Neural cell (in vitro differentiated cells): ENCODE data around the gene EVA1A. TPM values are rescaled to one million over a fixed set of nuclear protein-coding genes. Genes with fewer than 3 reads are reported as not detected.

Experiments used
- H2AFZ ChIP-seq: fragments of 200-600, 300-800 bp; sonication (generic), shearing (Covaris generic); 2 replicates; pipeline ENCODE4 v1.6.0; 2014; ENCODE audit warnings: low read depth, mild to moderate bottlenecking, antibody characterized with exemption, low read length, moderate library complexity
- H3F3A ChIP-seq: fragments of 200-600 bp; shearing (Covaris generic); 2 replicates; pipeline ENCODE4 v1.6.1; 2016; ENCODE audit warnings: mild to moderate bottlenecking, moderate library complexity, mixed read lengths, antibody characterized with exemption, low read length; ENCODE audit not compliant: insufficient read depth, poor library complexity, severe bottlenecking
- H3K27ac ChIP-seq: fragments of 200-600, 300-800 bp; sonication (generic), shearing (Covaris generic); 2 replicates; pipeline ENCODE4 v1.5.1; 2014; ENCODE audit warnings: mild to moderate bottlenecking, low read length, moderate library complexity
- H3K27me3 ChIP-seq: fragments of 300-800, 200-600 bp; sonication (generic), shearing (Covaris generic); 2 replicates; pipeline ENCODE4 v1.6.0; 2014; ENCODE audit warnings: mild to moderate bottlenecking, low read depth, low read length, moderate library complexity; ENCODE audit not compliant: insufficient read depth
- H3K36me3 ChIP-seq: fragments of 300-800, 200-600 bp; sonication (generic), shearing (Covaris generic); 2 replicates; pipeline ENCODE4 v1.5.1; 2014; ENCODE audit warnings: mild to moderate bottlenecking, antibody characterized with exemption, low read length, moderate library complexity; ENCODE audit not compliant: insufficient read depth
- H3K4me2 ChIP-seq: fragments of 300-800, 200-600 bp; sonication (generic), shearing (Covaris generic); 2 replicates; pipeline ENCODE4 v1.6.0; 2014; ENCODE audit warnings: mild to moderate bottlenecking, low read length
- H3K4me3 ChIP-seq: fragments of 300-800, 200-600 bp; sonication (generic), shearing (Covaris generic); 2 replicates; pipeline ENCODE4 v1.5.1; 2014; ENCODE audit warnings: mild to moderate bottlenecking, low read length, moderate library complexity
- H3K79me2 ChIP-seq: fragments of 200-600 bp; shearing (Covaris generic); replicated peaks from 2 replicates; pipeline ENCODE4 v1.6.0; 2014; ENCODE audit warnings: mild to moderate bottlenecking, low read length, moderate library complexity; ENCODE audit not compliant: insufficient read depth
- H3K9ac ChIP-seq: fragments of 300-800, 200-600 bp; sonication (generic), shearing (Covaris generic); 2 replicates; pipeline ENCODE4 v1.6.1; 2016; ENCODE audit warnings: mild to moderate bottlenecking, low read length, mixed read lengths
- H3K9me2 ChIP-seq: fragments of 200-600 bp; shearing (Covaris generic); 2 replicates; pipeline ENCODE4 v1.6.1; 2016; ENCODE audit warnings: mild to moderate bottlenecking, low read length, mixed read lengths; ENCODE audit not compliant: insufficient read depth
- H3K9me3 ChIP-seq: fragments of 200-600, 300-800 bp; sonication (generic), shearing (Covaris generic); 2 replicates; pipeline ENCODE4 v1.6.1; 2016; ENCODE audit warnings: mild to moderate bottlenecking, mixed run types, low read length, moderate library complexity, mixed read lengths
- H4K20me1 ChIP-seq: fragments of 200-600 bp; shearing (Covaris generic); 2 replicates; pipeline ENCODE4 v1.6.1; 2016; ENCODE audit warnings: mild to moderate bottlenecking, mixed run types; ENCODE audit not compliant: insufficient read depth
- EP300 ChIP-seq: fragments of 450-650 bp; conservative IDR thresholded peaks from 2 replicates; pipeline ENCODE4 v1.6.1; 2014; ENCODE audit warnings: antibody characterized with exemption, mild to moderate bottlenecking, moderate library complexity; ENCODE audit not compliant: poor library complexity, severe bottlenecking
- EZH2 ChIP-seq: fragments of 200-600, 300-800 bp; shearing (Covaris generic), sonication (generic); IDR thresholded peaks from 2 replicates; pipeline ENCODE4 v1.6.1; 2014; ENCODE audit warnings: antibody characterized with exemption, low read length, borderline replicate concordance, mild to moderate bottlenecking; ENCODE audit not compliant: insufficient read depth, poor library complexity, severe bottlenecking
- MXI1 ChIP-seq: fragments of 450-650 bp; conservative IDR thresholded peaks from 2 replicates; pipeline ENCODE4 v1.6.1; 2014; ENCODE audit warnings: antibody characterized with exemption, mild to moderate bottlenecking; ENCODE audit not compliant: poor library complexity, severe bottlenecking
- POLR2AphosphoS5 ChIP-seq: IDR thresholded peaks from 2 replicates; pipeline ENCODE4 v1.6.1; 2012
- RAD21 ChIP-seq: fragments of 450-650 bp; conservative IDR thresholded peaks from 2 replicates; pipeline ENCODE4 v1.6.1; 2014; ENCODE audit warnings: antibody characterized with exemption, mild to moderate bottlenecking, moderate library complexity
- SMC3 ChIP-seq: fragments of 450-650 bp; conservative IDR thresholded peaks from 2 replicates; pipeline ENCODE4 v1.6.1; 2014; ENCODE audit warnings: antibody characterized with exemption, mild to moderate bottlenecking, moderate library complexity; ENCODE audit not compliant: poor library complexity
- TAF1 ChIP-seq: IDR thresholded peaks from 2 replicates; pipeline ENCODE4 v1.6.1; 2012; ENCODE audit warnings: low read depth
- polyA plus RNA-seq: library from polyadenylated mRNA; depleted of rRNA; stranded (reverse); fragments of >200 nt; gene quantifications from 2 replicates; pipeline ENCODE4 v1.2.3, GENCODE V29; 2014
- TF ChIP-seq, protein P1 (sequence below): IDR thresholded peaks from 2 replicates; pipeline ENCODE4 v1.6.1; 2012; ENCODE audit warnings: borderline replicate concordance
- TF ChIP-seq, protein P2 (sequence below): fragments of 450-650 bp; IDR thresholded peaks from 2 replicates; pipeline ENCODE4 v1.5.1; 2014; ENCODE audit warnings: antibody characterized with exemption, mild to moderate bottlenecking, moderate library complexity; ENCODE audit not compliant: poor library complexity, severe bottlenecking

The EVA1A gene
- polyA plus RNA-seq, 1 donor from 2014 or later, result not detected

DNA sequence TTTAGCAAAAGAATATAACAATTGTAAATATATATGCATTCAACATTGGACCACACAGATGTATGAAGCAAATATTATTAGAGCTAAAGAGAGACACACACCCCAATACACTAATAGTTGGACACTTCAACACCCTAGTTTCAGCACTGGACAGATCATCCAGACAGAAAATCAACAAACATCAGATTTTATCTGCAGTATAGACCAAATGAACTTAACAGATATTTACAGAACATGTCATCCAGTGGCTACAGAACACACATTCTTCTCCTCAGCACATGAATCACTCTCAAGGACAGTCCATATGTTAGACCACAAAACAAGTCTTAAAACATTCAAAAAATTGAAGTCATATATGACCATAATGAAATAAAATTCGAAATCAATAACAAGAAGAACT is 22.1 kb upstream of the EVA1A start:
- H3F3A ChIP-seq, result no peaks in the 10 kb centered on the region
- TF ChIP-seq EP300 (no peak), MXI1 (no peak), RAD21 (no peak), POLR2AphosphoS5 (no peak), EZH2 (no peak), TAF1 (no peak), SMC3 (no peak)
- TF ChIP-seq, protein P1, sequence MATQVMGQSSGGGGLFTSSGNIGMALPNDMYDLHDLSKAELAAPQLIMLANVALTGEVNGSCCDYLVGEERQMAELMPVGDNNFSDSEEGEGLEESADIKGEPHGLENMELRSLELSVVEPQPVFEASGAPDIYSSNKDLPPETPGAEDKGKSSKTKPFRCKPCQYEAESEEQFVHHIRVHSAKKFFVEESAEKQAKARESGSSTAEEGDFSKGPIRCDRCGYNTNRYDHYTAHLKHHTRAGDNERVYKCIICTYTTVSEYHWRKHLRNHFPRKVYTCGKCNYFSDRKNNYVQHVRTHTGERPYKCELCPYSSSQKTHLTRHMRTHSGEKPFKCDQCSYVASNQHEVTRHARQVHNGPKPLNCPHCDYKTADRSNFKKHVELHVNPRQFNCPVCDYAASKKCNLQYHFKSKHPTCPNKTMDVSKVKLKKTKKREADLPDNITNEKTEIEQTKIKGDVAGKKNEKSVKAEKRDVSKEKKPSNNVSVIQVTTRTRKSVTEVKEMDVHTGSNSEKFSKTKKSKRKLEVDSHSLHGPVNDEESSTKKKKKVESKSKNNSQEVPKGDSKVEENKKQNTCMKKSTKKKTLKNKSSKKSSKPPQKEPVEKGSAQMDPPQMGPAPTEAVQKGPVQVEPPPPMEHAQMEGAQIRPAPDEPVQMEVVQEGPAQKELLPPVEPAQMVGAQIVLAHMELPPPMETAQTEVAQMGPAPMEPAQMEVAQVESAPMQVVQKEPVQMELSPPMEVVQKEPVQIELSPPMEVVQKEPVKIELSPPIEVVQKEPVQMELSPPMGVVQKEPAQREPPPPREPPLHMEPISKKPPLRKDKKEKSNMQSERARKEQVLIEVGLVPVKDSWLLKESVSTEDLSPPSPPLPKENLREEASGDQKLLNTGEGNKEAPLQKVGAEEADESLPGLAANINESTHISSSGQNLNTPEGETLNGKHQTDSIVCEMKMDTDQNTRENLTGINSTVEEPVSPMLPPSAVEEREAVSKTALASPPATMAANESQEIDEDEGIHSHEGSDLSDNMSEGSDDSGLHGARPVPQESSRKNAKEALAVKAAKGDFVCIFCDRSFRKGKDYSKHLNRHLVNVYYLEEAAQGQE, result no peak
- TF ChIP-seq, protein P2, sequence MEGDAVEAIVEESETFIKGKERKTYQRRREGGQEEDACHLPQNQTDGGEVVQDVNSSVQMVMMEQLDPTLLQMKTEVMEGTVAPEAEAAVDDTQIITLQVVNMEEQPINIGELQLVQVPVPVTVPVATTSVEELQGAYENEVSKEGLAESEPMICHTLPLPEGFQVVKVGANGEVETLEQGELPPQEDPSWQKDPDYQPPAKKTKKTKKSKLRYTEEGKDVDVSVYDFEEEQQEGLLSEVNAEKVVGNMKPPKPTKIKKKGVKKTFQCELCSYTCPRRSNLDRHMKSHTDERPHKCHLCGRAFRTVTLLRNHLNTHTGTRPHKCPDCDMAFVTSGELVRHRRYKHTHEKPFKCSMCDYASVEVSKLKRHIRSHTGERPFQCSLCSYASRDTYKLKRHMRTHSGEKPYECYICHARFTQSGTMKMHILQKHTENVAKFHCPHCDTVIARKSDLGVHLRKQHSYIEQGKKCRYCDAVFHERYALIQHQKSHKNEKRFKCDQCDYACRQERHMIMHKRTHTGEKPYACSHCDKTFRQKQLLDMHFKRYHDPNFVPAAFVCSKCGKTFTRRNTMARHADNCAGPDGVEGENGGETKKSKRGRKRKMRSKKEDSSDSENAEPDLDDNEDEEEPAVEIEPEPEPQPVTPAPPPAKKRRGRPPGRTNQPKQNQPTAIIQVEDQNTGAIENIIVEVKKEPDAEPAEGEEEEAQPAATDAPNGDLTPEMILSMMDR, result no peak
- H3K9me3 ChIP-seq, result no peaks in the 10 kb centered on the region
- H3K9ac ChIP-seq, result no peak overlapping the region
- H3K4me3 ChIP-seq, result no peak overlapping the region
- H3K27me3 ChIP-seq, result no peaks in the 10 kb centered on the region
- no peak overlapping the region for H3K27ac ChIP-seq
- H3K36me3 ChIP-seq, result no peaks in the 10 kb centered on the region
- H3K9me2 ChIP-seq, result no peaks in the 10 kb centered on the region
- H4K20me1 ChIP-seq, result no peaks in the 10 kb centered on the region
- H3K79me2 ChIP-seq, result no peaks in the 10 kb centered on the region
- no peak overlapping the region for H2AFZ ChIP-seq
- H3K4me2 ChIP-seq, result no peak overlapping the region

DNA sequence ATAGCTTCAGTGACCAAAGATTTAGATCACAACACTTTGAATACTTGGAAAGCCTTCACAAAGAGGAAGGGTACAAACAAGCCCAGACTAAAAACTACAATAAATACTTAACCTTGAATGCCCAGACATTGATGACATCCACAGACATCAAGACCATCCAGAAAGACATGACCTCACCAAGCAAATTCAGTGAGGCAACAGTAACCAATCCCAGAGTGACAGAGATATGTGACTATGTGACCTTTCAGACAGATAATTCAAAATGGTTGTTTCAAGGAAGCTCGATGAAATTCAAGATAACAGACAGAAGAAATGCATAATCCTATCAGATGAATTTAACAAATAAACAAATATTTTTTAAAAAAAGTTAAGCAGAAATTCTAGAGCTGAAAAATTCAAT is 19.9 kb upstream of the EVA1A start:
- no peaks in the 10 kb centered on the region for H3K9me3 ChIP-seq
- H3K4me2 ChIP-seq, result no peak overlapping the region
- TF ChIP-seq POLR2AphosphoS5, result no peak
- TF ChIP-seq TAF1, result no peak
- no peak for TF ChIP-seq MXI1
- no peak for TF ChIP-seq RAD21
- TF ChIP-seq EP300, result no peak
- no peak overlapping the region for H3K9ac ChIP-seq
- H2AFZ ChIP-seq, result no peak overlapping the region
- no peaks in the 10 kb centered on the region for H3K79me2 ChIP-seq
- no peak overlapping the region for H3K4me3 ChIP-seq
- no peaks in the 10 kb centered on the region for H3K9me2 ChIP-seq
- H3K36me3 ChIP-seq, result no peaks in the 10 kb centered on the region
- H3F3A ChIP-seq, result no peaks in the 10 kb centered on the region
- no peak overlapping the region for H3K27ac ChIP-seq
- H4K20me1 ChIP-seq, result no peaks in the 10 kb centered on the region
- no peaks in the 10 kb centered on the region for H3K27me3 ChIP-seq

DNA sequence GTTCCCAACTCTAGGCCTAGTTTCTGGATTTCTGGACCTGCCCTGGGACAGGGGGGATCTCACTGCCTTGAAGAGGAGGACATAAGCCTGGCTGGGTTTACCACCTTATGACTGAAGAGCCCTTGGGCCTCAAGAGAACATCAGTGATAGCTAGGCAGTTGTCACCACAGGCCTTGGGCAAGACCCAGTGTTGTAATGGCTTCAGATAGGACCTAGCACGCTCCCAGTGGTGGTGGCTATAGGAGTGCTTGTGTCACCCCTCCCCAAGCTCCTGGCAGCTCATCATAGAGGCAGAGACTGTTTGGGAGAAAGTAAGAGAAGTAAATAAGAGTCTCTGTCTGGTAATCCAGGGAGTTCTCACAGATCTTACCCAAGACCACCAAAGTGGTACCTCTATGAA is 19.4 kb upstream of the EVA1A start:
- Histone ChIP-seq H3F3A (no peaks in the 10 kb centered on the region), H3K36me3 (no peaks in the 10 kb centered on the region), H2AFZ (no peak overlapping the region), H3K27me3 (no peaks in the 10 kb centered on the region), H4K20me1 (no peaks in the 10 kb centered on the region), H3K9me2 (no peaks in the 10 kb centered on the region), H3K4me2 (no peak overlapping the region), H3K27ac (no peak overlapping the region), H3K9me3 (no peaks in the 10 kb centered on the region), H3K79me2 (no peaks in the 10 kb centered on the region), H3K9ac (no peak overlapping the region), H3K4me3 (no peak overlapping the region)
- TF ChIP-seq EP300, result no peak
- no peak for TF ChIP-seq MXI1
- TF ChIP-seq POLR2AphosphoS5, result no peak
- TF ChIP-seq, protein P1, result no peak
